Subcutaneous adipose tissue (tissue), 4 donors: Measurements from ENCODE around the gene HSD17B2. TPM values are rescaled to one million over a fixed set of nuclear protein-coding genes. Genes with fewer than 3 reads are reported as not detected.

Experiments
- total RNA-seq, 4 donors: library from RNA; depleted of rRNA; stranded (reverse); fragments of >200 nt; gene quantifications; one replicate each; pipeline ENCODE4 v1.1.0, GENCODE V29; 2016
- TF ChIP-seq, protein P1 (sequence below): fragments of 450-650 bp; IDR thresholded peaks from one replicate; pipeline ENCODE4 v1.5.1; 2016; ENCODE audit warnings: low read depth, mild to moderate bottlenecking, control low read depth, antibody characterized with exemption, moderate library complexity

HSD17B2 gene
- total RNA-seq, 4 donors from 2014 or later, result not detected

DNA sequence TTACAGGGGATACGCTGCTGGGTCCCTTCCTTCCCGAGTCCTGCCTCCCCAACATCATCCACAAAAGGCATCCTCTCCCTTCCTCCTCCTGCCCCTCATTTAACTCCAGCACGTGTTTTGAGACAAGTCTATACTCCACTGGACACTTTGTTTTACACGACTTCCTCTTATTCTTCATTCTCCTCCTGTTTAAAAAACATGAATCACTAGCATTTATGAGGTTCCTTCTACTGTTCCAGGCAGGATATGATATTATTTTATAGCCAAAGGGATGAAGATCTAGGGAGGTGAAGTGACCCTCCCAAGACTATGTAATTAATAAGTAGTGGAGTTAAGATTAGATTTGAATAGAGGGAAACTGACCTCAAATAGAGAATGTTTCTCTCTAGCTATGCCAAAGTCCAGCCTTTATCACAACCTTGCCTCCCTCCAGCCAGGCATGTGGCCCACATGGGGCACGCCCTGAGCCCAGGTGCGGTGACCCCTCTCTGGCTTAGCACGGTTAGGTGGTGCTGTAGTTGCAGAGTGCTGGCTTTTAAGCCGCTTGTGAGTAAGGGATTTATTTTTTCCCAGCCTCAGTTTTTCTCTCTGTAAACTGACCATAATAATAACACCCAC lies 1.3 kb upstream of the HSD17B2 start:
- TF ChIP-seq, protein P1, sequence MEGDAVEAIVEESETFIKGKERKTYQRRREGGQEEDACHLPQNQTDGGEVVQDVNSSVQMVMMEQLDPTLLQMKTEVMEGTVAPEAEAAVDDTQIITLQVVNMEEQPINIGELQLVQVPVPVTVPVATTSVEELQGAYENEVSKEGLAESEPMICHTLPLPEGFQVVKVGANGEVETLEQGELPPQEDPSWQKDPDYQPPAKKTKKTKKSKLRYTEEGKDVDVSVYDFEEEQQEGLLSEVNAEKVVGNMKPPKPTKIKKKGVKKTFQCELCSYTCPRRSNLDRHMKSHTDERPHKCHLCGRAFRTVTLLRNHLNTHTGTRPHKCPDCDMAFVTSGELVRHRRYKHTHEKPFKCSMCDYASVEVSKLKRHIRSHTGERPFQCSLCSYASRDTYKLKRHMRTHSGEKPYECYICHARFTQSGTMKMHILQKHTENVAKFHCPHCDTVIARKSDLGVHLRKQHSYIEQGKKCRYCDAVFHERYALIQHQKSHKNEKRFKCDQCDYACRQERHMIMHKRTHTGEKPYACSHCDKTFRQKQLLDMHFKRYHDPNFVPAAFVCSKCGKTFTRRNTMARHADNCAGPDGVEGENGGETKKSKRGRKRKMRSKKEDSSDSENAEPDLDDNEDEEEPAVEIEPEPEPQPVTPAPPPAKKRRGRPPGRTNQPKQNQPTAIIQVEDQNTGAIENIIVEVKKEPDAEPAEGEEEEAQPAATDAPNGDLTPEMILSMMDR, result no peak

DNA sequence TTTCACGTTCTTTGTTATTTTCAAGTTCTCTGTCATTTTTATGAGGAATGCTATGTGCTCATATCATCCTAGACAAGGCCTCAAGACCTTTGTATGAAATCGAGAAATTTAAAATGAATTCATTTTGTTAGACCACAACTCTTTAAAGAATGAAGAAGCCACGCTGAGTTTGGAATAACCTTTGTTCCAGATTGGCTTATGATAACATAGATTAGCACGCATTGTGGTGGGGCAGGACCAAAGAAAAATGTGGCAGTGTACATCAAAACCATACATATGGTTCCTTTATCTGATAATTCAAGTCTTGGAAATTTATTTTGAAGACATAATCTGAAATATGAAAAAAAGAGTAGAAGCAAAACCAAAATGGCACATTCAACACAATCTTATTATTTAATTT lies 2.2 kb downstream of the HSD17B2 start:
- TF ChIP-seq, protein P1, result no peak

DNA sequence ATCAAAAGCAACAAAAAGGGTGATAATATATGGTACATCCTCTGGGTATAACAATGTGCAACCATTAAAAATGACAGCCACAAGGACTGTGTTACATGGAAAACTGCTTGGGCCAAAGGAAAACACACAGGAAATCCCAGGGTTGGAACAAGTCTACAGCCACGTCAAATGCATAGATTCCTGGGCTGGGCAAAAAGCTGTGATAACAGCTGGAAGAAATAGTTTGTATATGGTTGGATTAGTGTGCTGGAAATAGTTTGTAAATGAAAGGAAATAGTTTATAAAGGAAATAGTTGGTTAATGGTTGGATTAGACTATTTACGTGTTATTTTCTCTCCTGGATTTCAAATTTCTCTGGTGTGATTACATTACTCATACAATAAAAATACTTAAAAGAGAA lies 2.6 kb downstream of the HSD17B2 start:
- TF ChIP-seq, protein P1, result no peak

DNA sequence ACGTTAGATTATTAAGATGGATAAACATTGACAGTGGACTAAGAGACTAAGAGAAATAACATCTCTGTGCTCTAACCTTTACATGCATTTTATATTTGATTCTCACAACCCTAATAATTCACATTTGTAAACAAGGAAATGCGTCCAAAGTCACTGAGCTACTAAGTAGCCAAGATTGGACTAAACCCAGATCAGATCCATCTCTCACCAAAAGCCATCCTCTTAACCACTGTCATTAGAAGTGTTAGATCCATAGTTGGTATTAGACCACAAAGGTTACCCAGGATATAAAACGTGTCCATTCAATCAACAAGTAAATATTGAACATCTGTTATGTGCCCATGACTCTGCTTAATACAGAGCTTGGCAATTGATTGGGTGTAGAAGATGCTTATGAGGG lies 5.2 kb downstream of the HSD17B2 start:
- TF ChIP-seq, protein P1, result no peak

DNA sequence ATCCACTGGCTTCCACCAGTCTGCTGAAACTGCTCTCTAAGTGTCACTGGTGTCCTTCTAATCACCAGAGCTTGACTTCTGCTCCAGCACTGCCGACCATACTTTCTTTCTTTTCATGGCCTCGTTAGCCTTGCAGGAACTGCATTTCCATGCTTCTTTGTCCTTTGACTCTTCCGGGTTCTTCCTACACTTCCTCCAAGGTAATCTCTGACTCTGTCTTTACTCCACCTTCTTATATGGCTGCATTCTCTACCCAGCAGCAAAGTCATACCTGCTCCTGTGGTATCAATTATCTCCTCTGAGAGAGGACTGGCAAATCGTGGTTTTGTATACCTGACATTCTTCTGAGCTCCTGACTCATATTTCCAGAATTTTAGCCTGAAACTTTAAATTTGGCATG lies 6.5 kb downstream of the HSD17B2 start:
- TF ChIP-seq, protein P1, result no peak

DNA sequence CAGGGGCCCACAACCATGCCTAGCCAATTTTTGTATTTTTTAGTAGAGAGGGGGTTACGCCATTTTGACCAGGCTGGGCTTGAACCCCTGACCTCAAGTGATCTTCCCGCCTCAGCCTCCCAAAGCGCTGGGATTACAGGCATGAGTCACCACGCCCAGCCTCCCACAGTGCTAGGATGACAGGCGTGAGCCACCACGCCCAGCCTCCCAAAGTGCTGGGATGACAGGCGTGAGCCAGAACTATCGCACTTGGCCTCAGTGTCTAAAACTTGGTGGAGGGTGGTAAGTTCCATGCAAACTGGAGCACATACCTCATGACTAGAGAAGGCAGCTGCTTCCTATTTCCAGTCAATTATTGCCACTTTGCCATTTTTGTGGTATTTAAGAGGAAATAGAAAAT lies 7.1 kb downstream of the HSD17B2 start:
- TF ChIP-seq, protein P1, result no peak

DNA sequence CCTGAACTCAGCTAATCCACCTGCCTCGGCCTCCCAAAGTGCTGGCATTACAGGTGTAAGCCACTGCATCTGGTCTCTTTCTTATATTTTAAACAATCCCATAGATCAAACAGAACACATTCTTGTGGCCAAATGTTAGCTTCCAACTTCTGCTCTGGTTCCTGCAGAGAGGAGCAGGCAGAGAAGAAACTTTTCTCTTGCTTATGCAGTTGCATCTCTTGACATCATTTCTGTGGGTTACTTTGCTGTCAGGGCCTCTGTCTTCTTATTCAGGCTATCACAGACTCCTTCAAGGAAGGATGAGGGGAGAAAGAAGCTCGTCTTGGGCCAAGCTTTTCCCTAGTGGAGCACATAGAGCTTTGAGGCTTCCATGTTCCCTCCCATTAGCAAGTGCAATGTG lies 7.8 kb downstream of the HSD17B2 start:
- TF ChIP-seq, protein P1, result no peak
